GM19467 (cell line): Measurements from ENCODE around the gene LEF1.

Experiments
- ATAC-seq: cut with Tn5 transposase; IDR thresholded peaks from one replicate; pipeline ENCODE4 v1.9.1; 2021; ENCODE audit warnings: mild to moderate bottlenecking, moderate library complexity; ENCODE audit not compliant: unreplicated experiment

The LEF1 gene

DNA sequence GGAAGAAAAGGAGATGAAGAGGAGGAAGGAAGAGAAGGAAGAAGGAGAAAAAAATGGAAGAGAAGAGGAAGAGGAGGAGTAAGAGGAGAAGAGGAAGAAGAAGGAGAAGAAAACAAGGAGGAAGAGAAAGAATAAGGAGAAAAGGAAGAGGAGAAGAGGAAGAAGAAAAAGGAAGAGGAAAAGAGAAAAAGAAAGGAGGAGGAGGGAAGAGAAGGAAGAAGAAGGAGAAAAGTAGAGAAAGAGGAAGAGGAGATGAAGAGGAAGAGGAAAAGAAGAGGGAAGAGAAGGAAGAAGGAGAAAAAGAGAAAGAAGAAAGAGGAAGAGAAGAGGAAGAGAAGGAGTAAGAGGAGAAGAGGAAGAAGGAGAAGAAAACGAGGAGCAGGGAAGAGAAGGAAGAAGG, 11.8 kb upstream of the LEF1 start:
- ATAC-seq, result no peak

DNA sequence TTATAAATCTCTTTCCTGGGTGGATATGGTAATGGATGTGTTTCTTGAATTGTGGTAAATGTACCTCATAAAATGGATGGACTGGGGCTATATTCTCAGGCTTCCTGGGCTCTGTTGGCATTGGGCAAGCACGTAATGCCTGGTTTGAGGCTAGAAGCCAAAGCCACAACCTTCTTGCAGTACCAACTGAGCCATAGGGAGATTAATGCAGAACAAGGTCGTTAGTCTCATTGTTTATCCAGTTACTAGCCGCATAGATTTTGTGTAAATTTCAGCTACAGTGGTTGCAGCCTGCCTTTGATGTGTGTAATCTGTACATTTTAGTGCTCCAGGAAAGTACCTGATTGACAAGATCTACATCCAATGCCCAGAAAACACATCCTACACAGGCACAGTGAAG, 7.2 kb upstream of the LEF1 start:
- ATAC-seq, result no peak

DNA sequence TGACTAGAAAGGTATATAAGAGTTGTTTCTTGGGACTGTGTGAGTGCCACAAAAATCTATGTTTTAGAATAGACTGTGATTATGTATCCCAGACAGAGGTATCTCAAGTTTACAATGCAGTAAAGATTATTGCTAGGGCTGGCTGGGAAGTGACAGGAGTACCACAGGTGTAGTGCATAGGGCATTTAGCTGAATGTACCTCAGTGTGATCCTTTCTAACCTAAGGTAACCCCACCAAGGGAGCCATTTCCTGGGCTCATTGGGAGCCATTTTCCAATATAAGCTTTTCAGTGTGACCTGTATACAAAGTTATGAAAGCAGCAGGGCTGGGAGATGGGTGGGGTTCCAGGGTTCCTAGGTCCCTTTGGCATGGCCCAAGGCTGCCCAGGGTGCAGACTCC, 6.1 kb upstream of the LEF1 start:
- ATAC-seq, result no peak

DNA sequence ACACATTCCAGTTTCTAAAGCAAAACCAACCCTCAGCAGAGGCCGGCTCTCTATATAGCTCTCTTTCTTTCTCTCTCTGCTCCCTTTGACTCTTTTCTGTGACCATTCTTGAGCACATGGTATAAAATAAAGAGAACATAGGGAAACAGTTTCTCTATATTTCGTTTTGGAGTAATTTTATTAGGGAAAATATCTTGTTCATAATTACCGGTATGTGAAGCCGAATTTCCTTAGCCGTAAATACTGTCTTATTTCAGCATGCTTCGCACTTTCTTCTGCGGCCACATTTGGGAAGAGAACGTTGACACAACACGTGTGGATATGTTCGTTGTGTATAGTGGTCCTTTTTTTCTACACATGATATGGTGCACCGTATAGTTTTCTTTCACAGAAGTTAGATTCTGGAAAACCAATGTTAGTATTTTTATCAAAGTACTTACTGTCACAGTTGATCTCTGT, 4.9 kb upstream of the LEF1 start:
- ATAC-seq, result no peak

DNA sequence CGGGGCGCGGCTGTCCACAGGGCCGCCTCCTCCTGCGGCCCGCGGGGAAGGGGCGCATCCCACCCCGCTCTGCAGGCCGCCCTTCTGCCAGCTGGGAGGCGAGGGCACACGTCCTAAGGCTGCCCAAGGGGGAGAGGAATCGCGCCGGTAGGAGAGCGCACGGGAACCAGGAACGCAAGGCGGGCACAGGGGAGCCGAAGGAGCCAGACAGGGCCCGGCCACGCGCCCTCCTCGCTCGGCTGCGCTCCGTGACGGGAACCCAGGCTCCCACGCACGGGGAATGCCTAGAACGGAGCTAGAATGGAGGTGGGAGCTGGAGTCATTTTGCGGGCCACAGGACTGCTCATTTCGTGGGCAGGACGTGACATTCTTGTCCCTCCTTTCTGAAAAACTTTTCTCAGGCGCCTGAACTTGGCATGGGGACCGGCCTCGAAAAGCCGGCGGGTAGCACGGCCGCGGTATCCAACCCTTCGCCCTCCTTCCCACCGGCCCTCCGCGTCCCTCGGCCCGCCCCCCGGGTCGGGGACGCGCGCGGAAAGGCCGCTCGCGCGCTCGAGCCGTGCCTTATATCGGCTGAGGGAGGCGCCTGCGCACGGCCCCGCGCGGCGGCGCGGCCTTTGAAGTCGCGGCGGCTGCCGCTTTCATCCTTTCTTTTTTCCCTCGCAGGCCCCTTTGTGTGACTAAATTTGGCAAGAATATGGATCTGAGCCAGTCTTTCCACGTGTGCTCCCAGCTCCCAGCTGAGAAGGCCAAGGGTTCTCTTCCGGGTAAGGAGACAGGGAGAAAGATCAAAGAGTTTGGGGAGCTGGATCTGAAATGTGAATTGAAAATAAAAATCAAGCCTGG, 4.2 kb upstream of the LEF1 start:
- ATAC-seq, result no peak

DNA sequence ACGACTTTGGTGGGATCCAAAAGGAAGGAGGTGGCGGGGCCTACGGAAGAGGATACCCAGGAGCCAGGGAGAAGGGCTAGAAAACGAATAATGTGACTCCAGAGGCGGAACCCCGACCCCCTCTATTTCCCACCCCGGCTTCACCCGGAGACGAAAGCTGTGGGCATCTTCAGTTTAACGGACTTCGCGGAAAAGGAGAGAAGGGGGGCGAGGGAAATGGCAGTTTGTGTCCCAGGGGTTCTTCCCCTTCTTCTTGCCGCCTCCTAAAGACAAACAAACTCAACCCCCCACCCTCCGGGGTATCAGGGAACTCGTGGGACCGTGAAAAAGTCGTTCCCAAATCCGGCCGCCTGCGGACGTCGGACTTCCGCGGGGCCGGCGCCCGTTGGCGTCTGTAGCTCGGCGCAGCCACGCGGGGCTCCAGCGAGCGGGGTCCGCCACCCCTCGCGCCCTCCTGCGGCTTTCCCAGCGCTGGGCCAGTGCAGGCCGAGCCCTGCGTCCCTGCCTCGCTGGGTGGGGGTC, 3.6 kb upstream of the LEF1 start:
- ATAC-seq, result no peak

DNA sequence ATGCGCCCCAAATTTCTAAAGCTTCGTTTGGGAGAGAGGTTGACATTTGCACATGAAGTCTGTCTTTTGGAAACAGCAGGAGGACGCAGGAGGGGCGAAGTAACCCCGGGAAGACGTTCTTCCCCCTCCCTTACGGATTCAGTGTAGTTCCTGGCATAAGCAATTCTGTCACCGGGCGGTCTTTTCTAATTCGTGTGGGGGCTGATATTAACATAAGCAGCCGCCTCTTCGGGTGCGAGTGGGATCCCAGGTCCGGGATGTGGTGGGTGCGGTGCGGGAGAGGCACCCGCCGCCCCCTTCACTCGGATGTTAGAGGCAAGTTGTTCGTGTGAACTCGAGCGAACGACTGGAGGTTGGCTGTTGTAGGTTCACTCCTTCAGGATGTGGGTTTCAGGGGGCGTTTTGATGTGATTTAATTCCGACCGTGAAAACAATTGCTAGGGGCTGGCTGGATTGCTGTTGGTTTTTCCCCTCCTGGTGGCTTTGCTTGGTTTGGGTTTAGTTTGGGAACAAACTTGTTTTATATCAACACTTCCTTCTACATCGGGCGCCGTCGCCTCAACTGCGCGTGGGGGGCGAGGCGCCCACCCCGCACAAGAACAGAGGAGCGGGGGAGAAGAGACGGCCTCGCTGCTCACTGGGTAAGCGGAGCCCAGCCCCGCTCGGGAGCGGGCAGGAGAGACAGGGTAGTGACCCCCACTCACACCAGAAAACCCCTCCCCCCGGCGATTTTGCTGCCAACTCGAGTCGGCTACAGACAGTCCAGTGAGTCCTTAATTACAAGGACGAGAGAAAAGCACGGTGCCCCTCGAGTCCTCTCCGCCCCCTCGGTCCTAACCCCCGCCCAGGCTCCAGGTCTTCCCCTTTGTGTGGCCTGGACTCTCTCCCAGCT, 2.9 kb upstream of the LEF1 start:
- ATAC-seq, result no peak

DNA sequence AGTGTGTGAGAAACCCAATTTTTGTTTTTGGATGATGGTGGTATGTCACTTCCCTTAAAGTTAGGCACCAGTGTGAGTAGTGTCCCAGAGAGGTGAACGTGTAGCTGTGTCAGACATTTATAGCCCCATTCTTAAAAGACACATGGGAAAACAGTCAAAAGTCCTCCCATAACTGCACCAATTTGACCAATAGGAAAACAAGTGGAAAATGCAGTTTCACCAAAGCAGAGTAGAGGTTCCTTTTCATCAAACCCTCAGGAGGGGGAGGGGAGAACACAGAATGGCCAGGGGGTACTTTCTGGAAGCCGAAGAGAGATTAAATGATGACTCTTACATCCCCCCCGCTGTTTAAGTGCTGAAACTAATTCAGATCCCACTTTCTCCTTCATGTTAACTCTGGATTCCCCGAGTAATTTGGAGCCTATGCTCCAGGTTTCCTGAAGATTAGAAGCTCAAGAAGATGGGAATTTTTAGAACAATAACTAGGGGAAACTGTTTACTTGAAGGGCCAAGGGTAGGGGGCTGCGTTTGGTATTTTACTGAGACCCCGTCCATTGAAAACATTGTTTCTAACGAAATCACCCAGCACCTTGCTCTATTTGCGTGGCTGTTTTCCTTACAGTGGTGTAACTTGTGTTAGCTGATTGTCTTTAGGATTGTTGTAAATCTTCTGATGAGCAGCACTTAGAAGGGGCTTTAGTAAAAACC, 2.1 kb upstream of the LEF1 start:
- ATAC-seq, result no peak

DNA sequence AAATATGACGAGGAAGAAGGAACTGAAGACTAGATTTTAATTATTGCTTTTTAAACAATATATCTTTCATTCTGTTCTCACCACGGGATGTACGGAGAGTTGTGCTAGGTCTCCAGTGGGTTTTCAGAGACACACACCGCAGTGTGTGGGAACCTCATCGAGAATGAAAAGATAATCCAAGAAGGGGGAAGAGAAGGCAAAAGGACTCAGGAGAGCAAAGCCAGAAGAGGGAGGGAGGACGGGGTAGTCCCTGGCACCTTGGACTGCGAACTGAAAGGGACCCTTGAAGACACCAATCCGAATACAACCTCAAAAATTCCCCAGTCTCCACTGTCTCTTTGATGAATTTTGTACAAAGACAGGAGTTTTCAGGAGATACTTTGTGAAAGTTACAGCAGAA, 932 bp upstream of the LEF1 start:
- ATAC-seq, result no peak

DNA sequence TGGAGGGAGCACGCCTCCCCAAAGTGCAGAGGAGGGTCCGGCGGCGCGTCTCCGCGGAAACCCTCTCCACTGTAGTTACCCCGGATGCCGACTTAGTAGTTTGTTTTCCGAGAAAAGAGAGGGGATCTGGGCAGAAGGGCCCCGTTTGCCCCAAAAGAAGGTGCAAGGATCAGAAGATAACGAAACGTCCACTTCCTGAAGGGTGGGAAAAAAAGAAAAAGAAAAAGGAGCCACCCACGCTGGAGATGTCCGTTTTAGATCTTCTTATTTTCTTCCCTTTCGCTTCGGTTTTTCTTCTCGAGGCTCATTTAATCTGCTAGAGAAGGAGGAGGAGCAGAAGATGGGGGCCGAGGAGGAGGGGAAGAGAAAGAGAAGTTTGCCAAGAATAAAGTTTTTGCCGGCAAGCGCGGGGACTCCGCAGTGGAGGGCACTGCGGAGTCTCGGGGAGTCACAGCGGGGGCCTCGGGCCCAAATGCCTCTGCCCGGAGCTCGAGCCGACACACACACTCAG, 517 bp downstream of the LEF1 start:
- no peak for ATAC-seq

DNA sequence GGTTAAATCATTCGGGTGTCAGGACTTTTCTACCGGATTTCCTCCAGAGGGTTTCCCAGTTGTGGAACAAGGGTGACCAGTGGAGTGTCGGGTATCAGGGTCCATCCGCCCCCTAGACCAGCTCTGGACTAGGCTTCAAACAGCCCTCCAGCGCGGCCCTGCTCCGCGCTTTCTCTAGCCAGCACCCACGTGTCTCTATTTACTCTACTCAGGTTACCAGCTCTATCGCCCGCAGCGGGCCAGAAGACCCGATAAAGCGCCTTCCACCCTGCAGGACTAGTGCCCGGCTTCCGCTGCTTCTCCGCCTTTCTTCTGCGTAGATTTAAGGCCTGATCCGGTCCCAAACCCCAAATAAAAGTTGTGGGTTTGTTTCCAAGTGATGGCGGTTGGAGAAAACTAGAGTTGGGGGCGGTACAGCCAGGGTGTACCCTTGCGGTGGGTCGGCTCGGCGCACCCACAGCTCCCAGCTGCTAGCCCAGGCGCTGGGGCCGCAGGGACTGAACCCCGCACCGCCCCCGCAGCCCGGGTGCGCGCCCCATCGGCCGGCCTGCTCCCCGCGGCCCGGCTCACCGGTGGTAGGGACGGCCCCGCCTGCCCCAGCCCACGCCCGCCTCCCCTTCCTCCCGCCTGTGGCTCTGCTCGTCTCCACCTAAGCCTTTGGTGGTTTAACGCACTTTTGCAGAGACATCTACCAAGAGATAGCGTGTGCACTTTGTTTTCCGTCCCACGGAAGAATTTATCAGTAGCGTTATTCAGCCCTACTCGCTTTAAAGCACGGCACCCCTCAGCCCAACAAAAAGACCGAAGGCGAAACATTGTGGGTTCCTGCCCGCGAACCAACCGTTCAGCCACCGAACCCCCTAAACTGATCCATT, 2.1 kb downstream of the LEF1 start:
- no peak for ATAC-seq

DNA sequence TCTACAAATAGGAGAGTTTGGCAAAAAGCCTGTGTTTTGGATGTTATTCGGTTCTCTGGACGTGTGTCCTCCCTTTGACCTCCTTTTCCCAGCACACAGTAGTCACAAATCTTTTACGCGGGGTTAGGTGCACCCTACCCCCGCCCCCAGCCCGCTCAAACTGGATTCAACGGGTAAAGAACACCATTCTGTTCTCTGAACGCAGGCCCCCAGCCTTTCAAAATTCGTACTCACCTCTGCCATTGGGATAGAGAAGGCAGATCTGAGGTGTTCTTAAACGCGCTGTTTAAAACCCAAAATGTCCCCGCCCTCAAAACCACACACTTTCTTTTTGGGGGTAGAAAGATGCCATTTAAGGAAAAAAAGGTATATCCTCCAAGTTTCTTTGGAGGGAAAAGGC, 2.7 kb downstream of the LEF1 start:
- no peak for ATAC-seq

DNA sequence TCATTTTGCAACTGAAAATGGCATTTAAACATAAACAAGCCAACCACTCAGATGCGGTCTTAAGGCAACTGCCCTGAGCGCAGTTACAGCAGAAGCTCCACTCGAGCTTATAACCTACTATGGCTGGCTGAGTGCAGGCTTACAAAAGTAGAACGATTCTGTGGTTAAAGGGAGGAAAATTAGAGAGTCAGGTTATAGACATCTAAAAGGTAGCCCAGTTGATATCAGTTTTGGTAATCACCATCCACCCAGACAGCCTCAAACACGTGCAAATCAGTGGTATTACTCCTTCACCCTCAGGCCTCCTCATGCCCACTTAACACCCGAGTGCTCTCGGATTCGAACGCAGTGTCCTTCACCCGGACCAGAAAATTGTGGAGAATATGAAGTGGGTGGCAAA, 3.1 kb downstream of the LEF1 start:
- no peak for ATAC-seq

DNA sequence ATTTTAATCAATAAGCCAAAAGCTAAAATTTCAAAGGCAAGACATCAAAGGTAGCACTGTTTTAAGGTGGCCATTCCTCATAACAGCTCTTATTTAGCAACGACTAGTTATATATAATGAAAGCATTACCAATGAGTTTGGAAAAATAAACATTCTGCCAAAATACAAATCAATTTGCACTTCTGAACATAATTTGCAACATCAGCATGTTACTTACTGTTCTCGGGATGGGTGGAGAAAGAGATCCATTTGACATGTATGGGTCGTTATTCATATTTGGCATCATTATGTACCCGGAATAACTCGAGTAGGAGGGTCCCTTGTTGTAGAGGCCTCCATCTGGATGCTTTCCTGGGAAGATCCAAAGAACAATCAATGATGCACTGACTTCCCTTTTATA, 5.4 kb downstream of the LEF1 start:
- ATAC-seq, result no peak

DNA sequence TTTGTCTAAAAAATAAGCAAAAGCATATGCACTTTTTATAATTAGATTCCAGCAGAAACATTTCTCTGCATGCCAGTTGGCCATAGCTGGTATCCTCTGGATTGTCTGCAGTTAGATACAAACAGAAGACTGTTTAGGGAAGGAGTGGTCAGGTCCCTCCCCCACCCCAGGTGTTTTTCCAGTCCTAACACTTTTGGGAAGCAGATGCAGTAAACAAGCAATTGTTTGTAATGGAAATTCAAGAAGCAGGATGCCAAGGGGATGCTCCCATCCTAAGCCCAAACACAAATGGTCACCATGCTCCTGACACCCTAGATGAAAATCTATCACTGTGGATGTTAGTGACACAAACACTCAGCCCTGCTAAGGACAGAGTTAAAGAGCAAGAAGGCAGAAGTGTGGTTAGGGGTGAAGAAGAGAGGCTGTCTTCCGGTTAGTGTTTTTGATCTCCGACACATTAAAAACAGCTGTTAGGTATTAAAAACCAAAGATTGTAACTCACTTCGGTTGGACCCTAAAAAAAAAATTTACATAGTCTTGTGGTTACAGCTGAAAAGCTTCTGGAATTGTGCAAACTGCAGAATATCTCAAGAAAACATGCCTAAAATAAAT, 7.9 kb downstream of the LEF1 start:
- ATAC-seq, result no peak

DNA sequence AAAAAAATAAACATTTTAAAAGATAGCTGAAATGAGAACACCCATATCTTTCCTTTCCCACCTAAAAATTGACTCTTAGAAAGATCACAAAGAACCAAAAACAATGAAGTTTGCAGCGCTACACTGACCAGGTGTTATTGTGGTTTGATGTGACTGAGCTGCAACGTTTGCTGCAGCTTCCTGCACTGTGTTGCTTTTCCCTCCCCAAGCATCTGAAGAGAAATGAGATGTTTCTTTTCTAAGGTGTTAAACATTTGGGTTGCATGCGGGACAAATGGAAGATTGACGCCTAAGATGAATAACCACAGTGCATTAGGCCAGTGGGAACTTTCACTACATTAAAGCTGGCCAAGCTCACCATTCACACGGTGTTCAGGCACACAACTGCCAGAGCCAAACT, 8.9 kb downstream of the LEF1 start:
- no peak for ATAC-seq

DNA sequence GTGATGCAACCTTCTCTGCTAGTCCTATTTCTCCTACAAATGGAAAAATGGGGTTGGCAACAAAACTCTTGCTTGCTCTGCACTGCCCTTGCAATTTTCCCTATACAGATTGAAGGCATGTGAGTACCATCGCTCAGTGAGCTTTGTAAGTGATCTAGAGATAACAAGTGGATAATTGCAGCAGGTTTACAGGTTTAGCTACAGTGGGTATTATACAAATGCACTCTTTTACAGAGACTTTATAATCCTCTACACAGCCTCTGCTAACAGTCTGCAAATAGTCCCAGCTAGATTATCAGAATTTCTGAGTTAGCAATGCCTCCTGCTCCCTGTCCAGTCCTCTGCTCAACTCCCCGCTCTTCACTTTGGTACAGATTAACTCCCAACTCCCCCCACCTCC, 11.1 kb downstream of the LEF1 start:
- ATAC-seq, result no peak

DNA sequence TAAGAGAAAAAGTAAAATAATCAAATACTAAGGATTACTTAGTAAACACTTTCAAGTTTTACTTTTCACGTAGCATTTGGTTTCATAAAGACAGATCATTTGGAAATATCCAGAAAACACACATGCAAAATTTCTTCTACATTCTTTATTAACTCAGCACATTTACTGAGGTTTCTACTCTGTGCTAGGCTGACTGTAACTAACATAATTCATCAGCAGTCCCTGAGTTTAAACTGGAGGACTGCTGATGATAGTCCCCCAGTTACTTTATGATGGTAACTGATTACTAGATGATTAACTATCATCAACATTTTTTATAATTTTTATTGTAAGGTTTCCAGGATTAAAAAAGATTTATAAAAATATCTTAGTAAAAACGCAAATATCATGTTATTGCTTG, 12.3 kb downstream of the LEF1 start:
- ATAC-seq, result no peak

DNA sequence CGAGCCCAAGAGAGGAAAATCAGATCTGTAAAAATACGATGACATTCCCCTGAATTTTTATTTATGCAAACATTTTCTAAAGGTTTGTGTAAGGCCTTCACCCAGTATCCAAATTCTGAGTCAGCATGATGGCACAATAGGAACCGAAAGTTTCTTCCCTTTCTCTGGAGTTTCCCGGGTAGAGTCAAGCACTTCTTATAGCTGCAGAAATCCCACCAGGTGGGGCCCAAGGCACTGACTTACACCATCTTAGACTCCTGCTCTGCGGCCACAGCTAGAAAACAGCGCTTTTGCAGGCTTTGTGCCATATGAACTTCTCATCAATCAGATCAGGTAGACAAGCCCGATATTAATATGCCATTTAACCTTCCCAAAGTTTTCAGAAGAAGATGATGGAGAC, 13.4 kb downstream of the LEF1 start:
- no peak for ATAC-seq

DNA sequence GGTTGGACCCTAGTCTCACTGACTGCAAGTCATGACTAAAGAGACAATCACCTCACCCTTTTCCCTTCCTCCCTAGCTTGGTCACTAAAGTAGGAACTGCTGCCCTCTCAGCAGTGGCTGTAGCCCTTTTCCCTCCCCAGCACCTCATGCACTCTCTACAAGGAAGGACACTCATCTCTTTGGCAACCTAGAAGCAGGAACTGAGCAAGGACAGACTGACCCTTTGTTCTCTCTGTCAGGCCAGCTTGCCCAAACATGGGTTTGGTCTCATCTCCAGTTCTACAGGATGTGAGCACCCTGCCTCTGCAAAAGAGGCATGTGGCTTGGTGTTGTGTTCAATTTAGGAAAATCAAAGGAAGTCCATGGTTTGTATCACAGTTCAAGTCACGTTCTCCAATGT, 15.8 kb downstream of the LEF1 start:
- ATAC-seq, result no peak
